Thymus (tissue), 11 donors: ENCODE measurements around the gene TENT5C. TPM values are rescaled to one million over a fixed set of nuclear protein-coding genes. Genes with fewer than 3 reads are reported as not detected.

ENCODE experiments used
- DNase-seq, 9 donors: peaks; one replicate each; pipeline ENCODE4 v3.0.0-alpha.2; 2013; ENCODE audit warnings: low spot score in 9 of 9, low read depth in 6 of 9, missing footprints in 1 of 9
- H3K27ac ChIP-seq, 2 donors: one replicate each; pipeline ENCODE4 v1.5.1; 2013; ENCODE audit warnings: control low read depth in 1 of 2, low read depth in 1 of 2, low read length in 1 of 2, mild to moderate bottlenecking in 1 of 2, moderate library complexity in 1 of 2
- H3K27me3 ChIP-seq, 2 donors: one replicate each; pipeline ENCODE4 v1.5.1; 2013; ENCODE audit warnings: low read length in 1 of 2; ENCODE audit not compliant: control insufficient read depth in 2 of 2, insufficient read depth in 1 of 2
- H3K36me3 ChIP-seq, 2 donors: one replicate each; pipeline ENCODE4 v1.5.1; 2013; ENCODE audit warnings: low read length in 1 of 2, mild to moderate bottlenecking in 1 of 2, moderate library complexity in 1 of 2; ENCODE audit not compliant: control insufficient read depth in 2 of 2, insufficient read depth in 2 of 2
- H3K4me1 ChIP-seq, 2 donors: one replicate each; pipeline ENCODE4 v1.5.1; 2013; ENCODE audit warnings: low read length in 2 of 2; ENCODE audit not compliant: control insufficient read depth in 2 of 2, insufficient read depth in 2 of 2
- H3K4me3 ChIP-seq, 2 donors: one replicate each; pipeline ENCODE4 v1.5.1; 2013; ENCODE audit warnings: low read length in 2 of 2, control low read depth in 1 of 2, mild to moderate bottlenecking in 1 of 2
- H3K9me3 ChIP-seq, 2 donors: one replicate each; pipeline ENCODE4 v1.5.1; 2013; ENCODE audit warnings: low read length in 1 of 2, mild to moderate bottlenecking in 1 of 2; ENCODE audit not compliant: control insufficient read depth in 2 of 2, insufficient read depth in 1 of 2
- WGBS: extraction: QIAGEN DNeasy Blood & Tissue Kit; methylation state at CpG from one replicate; pipeline ENCODE4 v1.1.7; 2013; 5-methylcytosine and 5-hydroxymethylcytosine counted together
- polyA plus RNA-seq: library from polyadenylated mRNA; stranded (reverse); fragments of 200-250 nt; gene quantifications from one replicate; pipeline ENCODE4 v1.2.3, GENCODE V29; 2013
- total RNA-seq: library from RNA; stranded (reverse); fragments of 120-200 nt; gene quantifications from one replicate; pipeline ENCODE4 v1.2.4, GENCODE V29; 2013
- donor health status: healthy.

Gene TENT5C
- total and polyA plus RNA-seq, 2 donors: 2.5 to 3.7 TPM

DNA sequence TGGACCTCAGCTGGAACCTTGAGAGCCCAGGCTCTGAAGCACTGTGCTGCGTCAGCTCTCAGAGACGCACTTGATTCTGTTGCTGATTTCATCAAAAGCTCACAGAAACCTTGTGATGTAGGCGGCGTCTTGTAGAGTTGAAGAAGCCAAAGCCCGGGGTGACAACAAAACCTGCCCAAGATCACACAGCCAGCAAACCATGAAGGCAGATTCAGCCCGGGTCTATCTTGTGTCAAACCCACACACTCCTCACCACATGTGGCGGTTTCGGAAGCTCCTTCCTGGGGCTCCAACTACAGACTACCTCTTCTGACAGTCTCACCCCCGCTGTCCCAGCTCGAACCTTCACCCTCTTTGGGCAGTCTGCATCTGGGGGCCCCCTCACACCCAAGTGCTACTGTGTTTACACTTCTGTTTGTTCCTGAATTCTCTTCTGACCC, 50.4 kb downstream of the TENT5C start:
- no peak overlapping the region for H3K4me3 ChIP-seq
- no peaks in the 10 kb centered on the region for H3K9me3 ChIP-seq
- H3K36me3 ChIP-seq: no peaks in the 10 kb centered on the region
- peaks cover 42 to 71% of the 10 kb centered on the region in 2 donors for H3K4me1 ChIP-seq
- WGBS: 13% methylated on average over 10 of the region's 10 CpGs
- H3K27ac ChIP-seq: no peak overlapping the region
- DNase-seq: peak in 8 of 9 donors; percentile 54 to 95 (median 80)
- peaks cover 18 to 76% of the 10 kb centered on the region in 2 donors for H3K27me3 ChIP-seq

DNA sequence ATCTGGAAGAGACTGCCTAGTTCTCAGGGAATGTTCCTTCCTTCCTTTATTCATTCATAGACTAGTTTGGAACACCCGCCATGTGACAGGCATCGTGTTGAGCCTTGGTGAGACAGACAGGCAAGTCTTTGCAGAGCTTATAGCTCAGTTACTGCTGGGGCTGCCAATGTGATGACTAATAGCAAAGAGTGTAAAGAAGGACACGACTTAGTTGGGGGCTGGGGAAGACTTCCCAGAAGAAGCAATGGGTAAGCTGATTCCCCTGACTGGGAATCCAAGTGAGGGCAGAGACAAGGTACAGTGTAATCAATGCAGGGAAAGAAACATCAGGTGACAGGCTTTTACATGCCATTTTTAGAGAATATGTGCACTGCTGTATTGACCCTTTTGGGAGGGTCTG, 51.2 kb downstream of the TENT5C start:
- Histone ChIP-seq H3K27me3 (peaks cover 18 to 74% of the 10 kb centered on the region in 2 donors), H3K36me3 (no peaks in the 10 kb centered on the region), H3K9me3 (no peaks in the 10 kb centered on the region), H3K27ac (no peak overlapping the region), H3K4me3 (no peak overlapping the region), H3K4me1 (peaks cover 42 to 72% of the 10 kb centered on the region in 2 donors)
- peak in 1 of 9 donors; percentile 26 for DNase-seq
- WGBS: 74% methylated on average over 3 of the region's 3 CpGs

GRCh38 chr1:117657949-117658660, 52.3 kb downstream of the TENT5C start:
- 93% methylated on average over 5 of the region's 5 CpGs for WGBS
- Histone ChIP-seq H3K36me3 (no peaks in the 10 kb centered on the region), H3K27ac (no peak overlapping the region), H3K4me3 (no peak overlapping the region), H3K9me3 (peaks cover 0 to 4% of the 10 kb centered on the region in 2 donors), H3K4me1 (peaks cover 42 to 72% of the 10 kb centered on the region in 2 donors), H3K27me3 (peaks cover 21 to 73% of the 10 kb centered on the region in 2 donors)
- DNase-seq: no peak

DNA sequence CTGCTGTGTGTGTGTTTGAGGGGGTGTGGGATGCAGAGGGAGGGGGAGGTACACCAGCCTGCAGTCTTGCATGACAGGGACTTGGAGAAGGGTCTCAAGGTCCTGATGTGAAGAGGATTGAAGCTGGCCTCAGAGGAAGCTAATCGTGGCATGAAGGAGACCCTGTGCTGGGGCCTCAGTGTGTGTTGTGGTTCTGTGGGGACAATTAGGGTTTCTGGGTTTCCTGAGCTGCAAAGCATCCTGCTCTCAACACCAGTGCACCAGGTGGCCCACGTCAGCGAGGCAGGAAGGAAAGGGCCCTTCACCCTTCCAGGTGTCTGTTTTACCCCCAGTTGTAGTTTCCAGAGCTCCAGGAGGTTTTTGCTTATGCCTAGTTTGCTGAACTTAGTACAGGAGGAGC, 52.8 kb downstream of the TENT5C start:
- no peak overlapping the region for H3K27ac ChIP-seq
- peaks cover 42 to 67% of the 10 kb centered on the region in 2 donors for H3K4me1 ChIP-seq
- peaks cover 0 to 4% of the 10 kb centered on the region in 2 donors for H3K9me3 ChIP-seq
- 8% methylated on average over 3 of the region's 3 CpGs for WGBS
- no peak overlapping the region for H3K4me3 ChIP-seq
- DNase-seq: peak in 8 of 9 donors; percentile 36 to 91 (median 62)
- H3K36me3 ChIP-seq: no peaks in the 10 kb centered on the region
- H3K27me3 ChIP-seq: peaks cover 18 to 70% of the 10 kb centered on the region in 2 donors

GRCh38 chr1:117659550-117660270, 53.9 kb downstream of the TENT5C start:
- WGBS: 48% methylated on average over 6 of the region's 6 CpGs
- DNase-seq: peak in 3 of 9 donors; percentile 13 to 56 (median 31)
- H3K27ac ChIP-seq: peak overlapping the region in 1 of 2 donors; percentile 3

GRCh38 chr1:117660271-117660965, 54.6 kb downstream of the TENT5C start:
- Histone ChIP-seq H3K27ac (peak overlapping the region in 1 of 2 donors; percentile 19), H3K4me1 (peaks cover 37 to 50% of the 10 kb centered on the region in 2 donors)
- WGBS: 93% methylated on average over 6 of the region's 6 CpGs

More at GRCh38 chr1:117659550-117660270, 53.9 kb downstream of the TENT5C start:
- Histone ChIP-seq H3K4me1 (peaks cover 42 to 58% of the 10 kb centered on the region in 2 donors), H3K9me3 (peaks cover 0 to 4% of the 10 kb centered on the region in 2 donors), H3K4me3 (no peak overlapping the region), H3K36me3 (no peaks in the 10 kb centered on the region), H3K27me3 (peaks cover 15 to 67% of the 10 kb centered on the region in 2 donors)

DNA sequence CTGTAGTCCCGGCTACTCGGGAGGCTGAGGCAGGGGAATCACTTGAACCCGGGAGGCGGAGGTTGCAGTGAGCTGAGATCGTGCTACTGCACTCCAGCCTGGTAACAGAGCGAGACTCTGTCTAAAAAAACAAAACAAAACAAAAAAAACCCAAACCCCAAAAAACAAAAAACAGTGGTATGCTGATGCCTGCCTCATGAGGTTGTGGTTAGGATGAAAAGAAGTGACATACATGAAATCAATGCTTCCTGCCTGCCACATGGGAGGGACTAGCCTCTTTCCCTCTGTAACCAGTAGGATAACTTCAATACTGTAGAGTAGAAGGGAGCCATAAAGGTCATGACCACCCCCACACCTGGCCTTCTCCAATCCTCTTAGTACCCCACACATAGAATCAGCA, 55.2 kb downstream of the TENT5C start:
- peak in 1 of 9 donors; percentile 49 for DNase-seq
- no peak overlapping the region for H3K4me3 ChIP-seq
- H3K4me1 ChIP-seq: peaks cover 31 to 44% of the 10 kb centered on the region in 2 donors
- H3K27me3 ChIP-seq: peaks cover 10 to 56% of the 10 kb centered on the region in 2 donors
- no peak overlapping the region for H3K27ac ChIP-seq
- no peaks in the 10 kb centered on the region for H3K36me3 ChIP-seq
- 83% methylated on average over 6 of the region's 6 CpGs for WGBS
- H3K9me3 ChIP-seq: peaks cover 0 to 4% of the 10 kb centered on the region in 2 donors

More at GRCh38 chr1:117660271-117660965, 54.6 kb downstream of the TENT5C start:
- H3K36me3 ChIP-seq: no peaks in the 10 kb centered on the region
- H3K9me3 ChIP-seq: peaks cover 0 to 4% of the 10 kb centered on the region in 2 donors
- H3K27me3 ChIP-seq: peaks cover 12 to 59% of the 10 kb centered on the region in 2 donors
- no peak for DNase-seq
- no peak overlapping the region for H3K4me3 ChIP-seq

GRCh38 chr1:117662667-117663066, 56.8 kb downstream of the TENT5C start:
- Histone ChIP-seq H3K36me3 (no peaks in the 10 kb centered on the region), H3K27ac (no peak overlapping the region), H3K27me3 (peaks cover 10 to 54% of the 10 kb centered on the region in 2 donors), H3K9me3 (peaks cover 0 to 4% of the 10 kb centered on the region in 2 donors), H3K4me3 (no peak overlapping the region), H3K4me1 (peaks cover 23 to 31% of the 10 kb centered on the region in 2 donors)
- 98% methylated on average over 1 of the region's 1 CpG for WGBS
- DNase-seq: no peak
